Psoas muscle (tissue), 8 donors: ENCODE measurements around the gene RUNX2. TPM values are rescaled to one million over a fixed set of nuclear protein-coding genes. Genes with fewer than 3 reads are reported as not detected.

Source experiments
- ATAC-seq, 4 donors: fragments of 200-7000 bp; cut with Tn5 transposase; one replicate each; pipeline ENCODE4 v1.9.1; 2020; ENCODE audit warnings: moderate library complexity in 3 of 4, mild to moderate bottlenecking in 2 of 4
- DNase-seq, 2 donors: peaks; one replicate each; pipeline ENCODE4 v3.0.0-alpha.2; 2020
- H3K27ac ChIP-seq: fragments of 200-600 bp; one replicate; pipeline ENCODE4 v1.8.0; 2022
- H3K27me3 ChIP-seq, 3 donors: fragments of 200-600 bp in 1 of 3; one replicate each; pipeline versions ENCODE4 v1.6.1 to v1.8.0; 2013 to 2022; ENCODE audit warnings: low read length in 2 of 3, mild to moderate bottlenecking in 2 of 3, moderate library complexity in 1 of 3; ENCODE audit not compliant: insufficient read depth in 3 of 3
- H3K36me3 ChIP-seq, 2 donors: fragments of 200-600 bp in 1 of 2; one replicate each; pipeline versions ENCODE4 v1.6.1 to v1.8.0; 2013 to 2022; ENCODE audit warnings: low read depth in 1 of 2, mild to moderate bottlenecking in 1 of 2, moderate library complexity in 1 of 2; ENCODE audit not compliant: insufficient read depth in 1 of 2
- H3K4me1 ChIP-seq: fragments of 200-600 bp; one replicate; pipeline ENCODE4 v1.8.0; 2022
- H3K4me3 ChIP-seq: fragments of 200-600 bp; one replicate; pipeline ENCODE4 v1.8.0; 2022; ENCODE audit warnings: mild to moderate bottlenecking
- H3K9me3 ChIP-seq: fragments of 200-600 bp; one replicate; pipeline ENCODE4 v1.8.0; 2022
- WGBS, 3 donors: extraction: QIAGEN DNeasy Blood & Tissue Kit; methylation state at CpG; one replicate each; pipeline versions ENCODE4 v1.1.6 to v1.1.7; 2013; 5-methylcytosine and 5-hydroxymethylcytosine counted together
- intact Hi-C, 2 donors: fragments of 100-400 bp; cut with DNase I; formaldehyde crosslinking; loops; one replicate each; pipeline versions ENCODE4 v1.11.0 to v1.14.2; 2022
- polyA plus RNA-seq, 3 donors: library from polyadenylated mRNA; stranded (reverse); fragments of 200-250 nt; gene quantifications; one replicate each; pipeline ENCODE4 v1.2.3, GENCODE V29; 2013
- total RNA-seq, 4 donors: library from RNA; stranded (reverse); fragmentation: NEBNext Ultra II Directional in 2 of 4; extraction: Animal tissue kit (Norgen Biotek cat#: 25700) in 2 of 4; gene quantifications; one replicate each; pipeline versions ENCODE4 v1.2.1 to v1.2.4, GENCODE V29; 2021 to 2023
- TF ChIP-seq, protein P1 (sequence below): fragments of 200-600 bp; IDR thresholded peaks from one replicate; pipeline ENCODE4 v1.8.0; 2022; ENCODE audit warnings: antibody characterized with exemption
- donor health status: healthy with polysubstance abuse.
- donor health status: DM: no; HTN: no; CAD: no; lungs with moderate emphysema.
- donor health status: Bipolar disorder and iron deficiency.
- donor health status: healthy.
- donor health status: DM: yes; HTN: yes; CAD: no.
- donor health status: DM: no; HTN: no; CAD: no.
- donor health status: DM: no; HTN: no; CAD: no.
- donor health status: DM: yes; HTN: yes; CAD: no.

Gene RUNX2
- total and polyA plus RNA-seq, 7 donors: 0.07 to 0.69 (median 0.21) TPM

GRCh38 chr6:45351667-45352066 lies 23.5 kb downstream of the RUNX2 start:
- Histone ChIP-seq H3K27me3 (no peaks in the 10 kb centered on the region), H3K4me3 (no peak overlapping the region), H3K4me1 (peaks cover 9% of the 10 kb centered on the region), H3K36me3 (no peaks in the 10 kb centered on the region), H3K9me3 (no peaks in the 10 kb centered on the region), H3K27ac (no peak overlapping the region)
- 81 to 94% (median 87%) methylated on average over 1 of the region's 1 CpG for WGBS, 3 donors
- intact Hi-C loops: no loop called here
- ATAC-seq: no peak
- DNase-seq: no peak
- TF ChIP-seq, protein P1, sequence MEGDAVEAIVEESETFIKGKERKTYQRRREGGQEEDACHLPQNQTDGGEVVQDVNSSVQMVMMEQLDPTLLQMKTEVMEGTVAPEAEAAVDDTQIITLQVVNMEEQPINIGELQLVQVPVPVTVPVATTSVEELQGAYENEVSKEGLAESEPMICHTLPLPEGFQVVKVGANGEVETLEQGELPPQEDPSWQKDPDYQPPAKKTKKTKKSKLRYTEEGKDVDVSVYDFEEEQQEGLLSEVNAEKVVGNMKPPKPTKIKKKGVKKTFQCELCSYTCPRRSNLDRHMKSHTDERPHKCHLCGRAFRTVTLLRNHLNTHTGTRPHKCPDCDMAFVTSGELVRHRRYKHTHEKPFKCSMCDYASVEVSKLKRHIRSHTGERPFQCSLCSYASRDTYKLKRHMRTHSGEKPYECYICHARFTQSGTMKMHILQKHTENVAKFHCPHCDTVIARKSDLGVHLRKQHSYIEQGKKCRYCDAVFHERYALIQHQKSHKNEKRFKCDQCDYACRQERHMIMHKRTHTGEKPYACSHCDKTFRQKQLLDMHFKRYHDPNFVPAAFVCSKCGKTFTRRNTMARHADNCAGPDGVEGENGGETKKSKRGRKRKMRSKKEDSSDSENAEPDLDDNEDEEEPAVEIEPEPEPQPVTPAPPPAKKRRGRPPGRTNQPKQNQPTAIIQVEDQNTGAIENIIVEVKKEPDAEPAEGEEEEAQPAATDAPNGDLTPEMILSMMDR: no peak

DNA sequence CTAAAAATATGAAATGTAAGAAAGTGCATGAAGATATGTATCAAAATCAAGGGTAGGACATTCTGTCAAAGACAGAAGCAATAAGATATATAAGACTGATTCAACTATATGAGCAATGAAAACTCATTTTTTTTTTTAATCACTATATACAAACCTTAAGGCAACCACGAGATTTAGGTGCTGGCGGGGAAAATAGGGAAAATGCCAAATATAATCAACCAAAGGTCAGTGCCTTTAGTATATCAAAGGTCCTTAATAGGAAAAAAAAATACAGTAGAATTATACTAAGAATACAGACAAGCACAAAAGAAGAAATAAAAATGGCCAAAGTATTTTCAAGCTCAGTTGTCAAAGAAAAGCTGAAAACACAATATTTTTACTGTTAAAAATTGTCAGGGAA lies 25.5 kb downstream of the RUNX2 start:
- intact Hi-C loops: no loop called here
- no peaks in the 10 kb centered on the region for H3K9me3 ChIP-seq
- H3K27ac ChIP-seq: no peak overlapping the region
- H3K4me1 ChIP-seq: peaks cover 17% of the 10 kb centered on the region
- no peaks in the 10 kb centered on the region for H3K27me3 ChIP-seq
- ATAC-seq (no peak), DNase-seq (no peak)
- no peaks in the 10 kb centered on the region for H3K36me3 ChIP-seq
- TF ChIP-seq, protein P1: no peak
- H3K4me3 ChIP-seq: no peak overlapping the region
- WGBS, 3 donors: 94 to 100% (median 95%) methylated on average over 2 of the region's 2 CpGs

DNA sequence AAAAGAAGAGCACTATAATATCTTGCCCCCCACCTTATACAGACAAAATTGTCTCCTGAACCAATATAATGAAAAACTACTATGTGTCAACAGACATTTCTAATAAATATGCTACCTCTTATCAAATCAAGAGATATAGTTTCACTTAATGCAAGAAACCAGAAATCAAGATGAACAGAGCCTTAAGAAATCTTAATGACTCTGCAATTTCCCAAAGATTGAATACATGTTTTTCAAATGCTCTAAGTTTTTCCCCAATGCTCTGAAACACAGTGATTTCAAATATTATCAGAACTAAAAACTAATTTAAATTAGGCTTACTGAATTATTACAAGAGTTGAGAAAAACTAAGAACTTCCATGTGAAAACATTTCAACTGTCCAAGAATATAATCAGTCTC lies 36.3 kb downstream of the RUNX2 start:
- Histone ChIP-seq H3K4me3 (no peak overlapping the region), H3K4me1 (no peaks in the 10 kb centered on the region), H3K27ac (no peak overlapping the region), H3K36me3 (no peaks in the 10 kb centered on the region), H3K27me3 (no peaks in the 10 kb centered on the region), H3K9me3 (no peaks in the 10 kb centered on the region)
- intact Hi-C loops: no loop called here
- DNase-seq (no peak), ATAC-seq (no peak)
- TF ChIP-seq, protein P1: no peak

GRCh38 chr6:45365036-45365435 lies 36.9 kb downstream of the RUNX2 start:
- H3K36me3 ChIP-seq: no peaks in the 10 kb centered on the region
- intact Hi-C loops: no loop called here
- 91 to 94% (median 91%) methylated on average over 1 of the region's 1 CpG for WGBS, 3 donors
- H3K4me3 ChIP-seq: no peak overlapping the region
- H3K27me3 ChIP-seq: no peaks in the 10 kb centered on the region
- no peak for DNase-seq
- no peak overlapping the region for H3K27ac ChIP-seq
- no peak for ATAC-seq
- TF ChIP-seq, protein P1: no peak
- no peaks in the 10 kb centered on the region for H3K9me3 ChIP-seq
- no peaks in the 10 kb centered on the region for H3K4me1 ChIP-seq

DNA sequence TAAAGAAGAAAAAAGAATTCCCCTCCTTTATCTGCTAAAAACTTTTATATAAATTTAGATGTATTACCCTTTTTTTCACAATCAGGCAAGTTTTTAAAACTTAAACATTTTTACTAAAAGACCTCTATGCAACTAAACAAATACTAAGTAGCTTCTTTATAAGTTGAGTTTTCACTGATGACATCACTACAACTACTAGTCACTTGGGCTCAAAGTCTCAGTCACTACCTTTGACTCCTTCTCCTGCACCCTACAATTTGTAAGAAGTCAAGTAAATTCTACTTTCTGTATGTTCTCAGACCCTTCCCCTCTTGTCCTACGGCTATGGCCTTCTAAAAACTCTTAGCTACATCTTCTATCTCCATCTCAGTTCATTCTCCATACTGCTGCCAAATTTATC lies 38.4 kb downstream of the RUNX2 start:
- no peak for DNase-seq
- TF ChIP-seq, protein P1: no peak
- Histone ChIP-seq H3K27me3 (no peaks in the 10 kb centered on the region), H3K4me3 (no peak overlapping the region), H3K36me3 (no peaks in the 10 kb centered on the region), H3K27ac (no peak overlapping the region), H3K4me1 (no peaks in the 10 kb centered on the region), H3K9me3 (no peaks in the 10 kb centered on the region)
- intact Hi-C loops: no loop called here
- no peak for ATAC-seq
- WGBS, 3 donors: 92 to 100% (median 97%) methylated on average over 1 of the region's 1 CpG
